Ammon's horn (tissue), 1 donor: ENCODE data around the gene NBAS.
"Not testable (repeated sequence)": the region's sequence is repeated elsewhere in the genome, so short reads cannot be mapped to it uniquely, and the experiment has no call there.

ENCODE experiments used
- DNase-seq: peaks from one replicate; pipeline ENCODE4 v3.0.0-alpha.2; 2016; ENCODE audit warnings: low spot score

The NBAS gene

GRCh38 chr2:15359716-15360531, 201.2 kb downstream of the NBAS start:
- no peak for DNase-seq

GRCh38 chr2:15357922-15358321, 203.2 kb downstream of the NBAS start:
- no peak for DNase-seq

- DNase-seq = no peak
These were observed 203.9 kb downstream of the NBAS start for GRCh38 chr2:15357186-15357585.

GRCh38 chr2:15355386-15355785, 205.7 kb downstream of the NBAS start:
- no peak for DNase-seq

- no peak for DNase-seq
These were observed 206.4 kb downstream of the NBAS start for GRCh38 chr2:15354596-15355366.

- no peak for DNase-seq
These were observed 208.8 kb downstream of the NBAS start for GRCh38 chr2:15352363-15352762.

GRCh38 chr2:15348636-15349035, 212.5 kb downstream of the NBAS start:
- peak; percentile 9 for DNase-seq

GRCh38 chr2:15348045-15348444, 213.1 kb downstream of the NBAS start:
- no peak for DNase-seq

- no peak for DNase-seq
These were observed 214.5 kb downstream of the NBAS start for GRCh38 chr2:15346624-15347023.

GRCh38 chr2:15337996-15338666, 223.0 kb downstream of the NBAS start:
- no peak for DNase-seq

GRCh38 chr2:15334644-15335326, 226.3 kb downstream of the NBAS start:
- no peak for DNase-seq

GRCh38 chr2:15331787-15332186, 229.3 kb downstream of the NBAS start:
- DNase-seq = no peak

- no peak for DNase-seq
These were observed 235.8 kb downstream of the NBAS start for GRCh38 chr2:15325296-15325695.

- no peak for DNase-seq
These were observed 237.9 kb downstream of the NBAS start for GRCh38 chr2:15323227-15323626.

GRCh38 chr2:15321481-15321880, 239.7 kb downstream of the NBAS start:
- DNase-seq = not testable (repeated sequence)

GRCh38 chr2:15316370-15316814, 244.7 kb downstream of the NBAS start:
- DNase-seq = no peak

GRCh38 chr2:15315411-15315810, 245.7 kb downstream of the NBAS start:
- no peak for DNase-seq

GRCh38 chr2:15313657-15314056, 247.5 kb downstream of the NBAS start:
- DNase-seq = no peak

GRCh38 chr2:15311926-15312325, 249.2 kb downstream of the NBAS start:
- DNase-seq = no peak

GRCh38 chr2:15311201-15311907, 249.8 kb downstream of the NBAS start:
- no peak for DNase-seq

GRCh38 chr2:15307526-15307925, 253.6 kb downstream of the NBAS start:
- DNase-seq = no peak
